ENCODE measurements around the gene SETDB2.

The SETDB2 gene

DNA sequence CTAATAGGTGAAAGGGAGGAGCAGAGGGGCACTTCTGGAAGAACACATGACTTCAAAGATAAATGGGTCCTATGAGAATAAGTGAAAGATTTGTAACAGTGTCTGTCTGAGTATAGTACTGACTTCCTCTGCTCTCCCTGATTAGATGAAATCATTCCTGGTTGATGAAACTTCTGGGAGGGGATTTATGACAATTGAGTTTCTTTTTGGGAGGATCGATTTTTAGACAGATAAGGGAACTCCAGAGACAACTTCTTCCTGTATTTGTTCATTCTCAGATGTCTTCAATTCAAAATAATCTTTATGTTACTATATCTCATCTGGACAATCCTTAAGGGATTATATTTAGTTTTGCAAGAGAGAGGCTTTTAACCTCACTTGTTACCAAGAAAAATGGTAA lies 20.0 kb downstream of the SETDB2 start:
- H3K9me3 ChIP-seq (ENCODE audit: control insufficient read depth, low read length): peaks cover 3% of the 10 kb centered on the region
- no peak overlapping the region for H3K27ac ChIP-seq (ENCODE audit: insufficient read depth, low read length, poor library complexity, severe bottlenecking)
- H3K4me1 ChIP-seq (ENCODE audit: control insufficient read depth, insufficient read depth, low read length, poor library complexity, severe bottlenecking): no peaks in the 10 kb centered on the region
- H3K4me3 ChIP-seq (ENCODE audit: insufficient read depth, low read depth, low read length, poor library complexity, severe bottlenecking): no peak overlapping the region
- DNase-seq: no peak
- peaks cover 55% of the 10 kb centered on the region for H3K36me3 ChIP-seq (ENCODE audit: control insufficient read depth, insufficient read depth, low read length)
- H3K27me3 ChIP-seq (replicated peaks; ENCODE audit: control insufficient read depth, insufficient read depth, low read length, poor library complexity, severe bottlenecking): no peaks in the 10 kb centered on the region

DNA sequence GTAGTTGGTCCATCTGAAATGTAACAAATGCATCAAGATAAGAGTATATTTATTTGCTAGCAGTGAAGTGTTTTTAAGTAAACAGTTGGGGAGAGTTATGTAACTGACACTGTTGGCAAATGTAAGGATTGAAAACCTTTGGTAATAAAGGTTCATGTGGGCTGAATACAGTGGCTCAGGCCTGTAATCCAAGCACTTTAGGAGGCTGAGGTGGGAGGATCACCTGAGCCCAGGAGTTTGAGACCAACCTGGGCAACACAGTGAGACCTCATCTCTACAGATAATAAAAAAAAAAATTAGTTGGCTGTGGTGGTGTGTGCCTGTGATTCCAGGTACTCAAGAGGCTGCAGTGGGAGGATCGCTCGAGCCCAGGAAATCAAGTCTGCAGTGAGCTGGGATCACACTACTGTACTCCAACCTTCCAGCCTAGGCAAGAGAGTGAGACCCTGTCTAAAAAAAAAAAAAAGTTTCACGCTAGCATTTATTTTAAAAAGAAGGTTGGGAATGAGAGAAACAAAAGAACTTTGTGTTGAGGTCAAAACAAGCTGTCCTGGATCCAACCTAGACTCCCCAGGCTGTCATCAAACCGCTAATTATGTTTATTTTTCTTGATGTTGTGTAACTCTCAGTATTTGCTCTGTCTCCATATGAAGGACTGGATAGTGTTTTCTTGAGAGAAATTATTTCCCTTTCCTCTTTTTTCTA lies 20.7 kb downstream of the SETDB2 start:
- H3K27ac ChIP-seq (ENCODE audit: insufficient read depth, low read length, poor library complexity, severe bottlenecking): no peak overlapping the region
- no peak for DNase-seq
- H3K36me3 ChIP-seq (ENCODE audit: control insufficient read depth, insufficient read depth, low read length): peaks cover 62% of the 10 kb centered on the region
- H3K4me3 ChIP-seq (ENCODE audit: insufficient read depth, low read depth, low read length, poor library complexity, severe bottlenecking): no peak overlapping the region
- no peaks in the 10 kb centered on the region for H3K4me1 ChIP-seq (ENCODE audit: control insufficient read depth, insufficient read depth, low read length, poor library complexity, severe bottlenecking)
- peaks cover 3% of the 10 kb centered on the region for H3K9me3 ChIP-seq (ENCODE audit: control insufficient read depth, low read length)
- H3K27me3 ChIP-seq (replicated peaks; ENCODE audit: control insufficient read depth, insufficient read depth, low read length, poor library complexity, severe bottlenecking): no peaks in the 10 kb centered on the region

DNA sequence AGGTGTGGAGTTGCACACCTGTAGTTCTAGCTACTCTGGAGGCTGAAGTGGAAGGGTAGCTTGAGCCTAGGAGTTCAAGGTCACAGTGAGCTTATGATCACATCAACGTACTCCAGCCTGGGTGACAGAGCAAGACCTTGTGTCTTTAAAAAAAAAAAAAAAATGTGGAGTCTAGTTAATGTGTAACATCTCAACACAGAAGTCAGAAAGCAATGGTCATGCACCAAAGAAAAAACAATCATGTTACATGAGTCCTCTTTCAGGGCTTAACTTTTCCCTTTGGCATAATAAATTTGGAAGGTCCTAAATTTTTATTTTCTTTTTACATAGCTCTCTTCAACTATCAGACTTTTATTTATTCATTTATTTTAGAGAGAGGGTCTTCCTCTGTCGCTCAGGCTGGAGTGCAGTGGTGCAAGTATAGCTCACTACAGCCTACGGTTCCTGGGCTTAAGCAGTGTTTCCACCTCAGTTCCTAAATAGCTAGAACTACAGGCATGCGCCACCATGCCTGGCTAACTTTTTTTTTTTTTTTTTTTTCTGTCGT lies 22.3 kb downstream of the SETDB2 start:
- no peak overlapping the region for H3K4me3 ChIP-seq (ENCODE audit: insufficient read depth, low read depth, low read length, poor library complexity, severe bottlenecking)
- H3K4me1 ChIP-seq (ENCODE audit: control insufficient read depth, insufficient read depth, low read length, poor library complexity, severe bottlenecking): no peaks in the 10 kb centered on the region
- no peak overlapping the region for H3K27ac ChIP-seq (ENCODE audit: insufficient read depth, low read length, poor library complexity, severe bottlenecking)
- H3K9me3 ChIP-seq (ENCODE audit: control insufficient read depth, low read length): peaks cover 3% of the 10 kb centered on the region
- H3K36me3 ChIP-seq (ENCODE audit: control insufficient read depth, insufficient read depth, low read length): peaks cover 65% of the 10 kb centered on the region
- no peak for DNase-seq
- H3K27me3 ChIP-seq (replicated peaks; ENCODE audit: control insufficient read depth, insufficient read depth, low read length, poor library complexity, severe bottlenecking): no peaks in the 10 kb centered on the region

DNA sequence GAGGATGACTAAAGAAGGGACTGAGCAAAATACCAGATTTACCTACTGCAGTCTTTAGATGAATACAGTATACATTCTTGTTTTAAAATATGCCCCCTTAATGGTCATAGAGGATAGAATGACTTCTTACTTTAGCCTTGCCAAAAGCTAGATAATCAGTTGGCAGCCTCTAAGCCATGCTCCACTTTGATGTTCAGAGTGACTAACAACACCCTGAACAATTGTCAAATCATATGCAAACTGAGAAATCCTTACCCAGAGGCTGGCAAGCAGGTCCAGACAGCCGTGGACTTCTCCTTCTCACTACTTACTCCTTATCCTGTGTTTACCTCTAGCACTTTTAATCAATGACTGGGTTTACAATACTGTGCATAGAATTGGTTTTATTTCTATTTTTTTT lies 28.1 kb downstream of the SETDB2 start:
- H3K9me3 ChIP-seq (ENCODE audit: control insufficient read depth, low read length): no peaks in the 10 kb centered on the region
- no peaks in the 10 kb centered on the region for H3K4me1 ChIP-seq (ENCODE audit: control insufficient read depth, insufficient read depth, low read length, poor library complexity, severe bottlenecking)
- no peaks in the 10 kb centered on the region for H3K27me3 ChIP-seq (replicated peaks; ENCODE audit: control insufficient read depth, insufficient read depth, low read length, poor library complexity, severe bottlenecking)
- no peak overlapping the region for H3K4me3 ChIP-seq (ENCODE audit: insufficient read depth, low read depth, low read length, poor library complexity, severe bottlenecking)
- DNase-seq: no peak
- H3K27ac ChIP-seq (ENCODE audit: insufficient read depth, low read length, poor library complexity, severe bottlenecking): no peak overlapping the region
- peaks cover 50% of the 10 kb centered on the region for H3K36me3 ChIP-seq (ENCODE audit: control insufficient read depth, insufficient read depth, low read length)

DNA sequence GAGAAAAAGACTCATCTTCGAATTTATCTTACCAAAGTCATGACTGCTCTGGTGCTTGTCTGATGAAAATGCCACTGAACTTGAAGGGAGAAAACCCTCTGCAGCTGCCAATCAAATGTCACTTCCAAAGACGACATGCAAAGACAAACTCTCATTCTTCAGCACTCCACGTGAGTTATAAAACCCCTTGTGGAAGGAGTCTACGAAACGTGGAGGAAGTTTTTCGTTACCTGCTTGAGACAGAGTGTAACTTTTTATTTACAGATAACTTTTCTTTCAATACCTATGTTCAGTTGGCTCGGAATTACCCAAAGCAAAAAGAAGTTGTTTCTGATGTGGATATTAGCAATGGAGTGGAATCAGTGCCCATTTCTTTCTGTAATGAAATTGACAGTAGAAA lies 32.5 kb downstream of the SETDB2 start:
- Histone ChIP-seq H3K4me1 (ENCODE audit: control insufficient read depth, insufficient read depth, low read length, poor library complexity, severe bottlenecking) (no peaks in the 10 kb centered on the region), H3K36me3 (ENCODE audit: control insufficient read depth, insufficient read depth, low read length) (peaks cover 59% of the 10 kb centered on the region), H3K27ac (ENCODE audit: insufficient read depth, low read length, poor library complexity, severe bottlenecking) (no peak overlapping the region), H3K27me3 (replicated peaks; ENCODE audit: control insufficient read depth, insufficient read depth, low read length, poor library complexity, severe bottlenecking) (no peaks in the 10 kb centered on the region), H3K4me3 (ENCODE audit: insufficient read depth, low read depth, low read length, poor library complexity, severe bottlenecking) (no peak overlapping the region), H3K9me3 (ENCODE audit: control insufficient read depth, low read length) (no peaks in the 10 kb centered on the region)
- no peak for DNase-seq

DNA sequence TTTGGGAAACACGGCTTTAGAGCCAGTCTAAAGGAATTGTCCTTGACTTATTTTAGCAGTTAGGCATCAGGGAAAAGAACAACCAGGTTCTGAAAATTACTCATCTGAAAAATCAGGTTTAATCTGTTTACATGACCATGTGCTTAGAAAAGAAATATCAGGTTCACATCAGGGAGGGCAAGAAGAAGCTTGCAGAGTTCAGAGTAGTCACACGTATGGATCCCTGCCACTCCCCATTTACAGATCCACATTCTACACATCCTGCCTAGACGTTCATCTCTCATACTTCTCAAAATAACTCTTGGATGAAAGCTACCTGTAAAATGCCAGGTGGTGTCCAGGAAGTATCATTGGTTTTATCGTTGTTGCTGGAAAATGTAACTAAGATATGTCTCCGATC lies 37.7 kb downstream of the SETDB2 start:
- no peak for DNase-seq

DNA sequence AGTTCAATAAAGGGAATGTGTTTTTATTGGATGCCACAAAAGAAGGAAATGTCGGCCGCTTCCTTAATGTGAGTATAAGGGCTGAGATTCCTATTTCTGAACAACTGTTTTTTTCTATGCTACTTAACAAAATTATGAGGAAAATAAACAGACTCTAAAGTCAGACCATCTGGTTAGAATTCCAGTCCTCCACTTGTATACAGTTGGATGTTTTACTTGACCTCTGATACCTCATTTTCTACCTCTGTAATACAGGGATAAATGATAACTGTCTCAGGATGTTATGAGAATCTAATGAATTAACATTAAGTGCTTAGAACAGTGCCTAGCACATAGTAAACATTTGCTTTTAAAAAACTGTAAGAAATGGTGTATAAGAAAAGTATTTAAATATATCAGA lies 44.5 kb downstream of the SETDB2 start:
- Histone ChIP-seq H3K4me1 (ENCODE audit: control insufficient read depth, insufficient read depth, low read length, poor library complexity, severe bottlenecking) (no peaks in the 10 kb centered on the region), H3K4me3 (ENCODE audit: insufficient read depth, low read depth, low read length, poor library complexity, severe bottlenecking) (no peak overlapping the region), H3K27me3 (replicated peaks; ENCODE audit: control insufficient read depth, insufficient read depth, low read length, poor library complexity, severe bottlenecking) (no peaks in the 10 kb centered on the region), H3K36me3 (ENCODE audit: control insufficient read depth, insufficient read depth, low read length) (peaks cover 32% of the 10 kb centered on the region), H3K27ac (ENCODE audit: insufficient read depth, low read length, poor library complexity, severe bottlenecking) (no peak overlapping the region), H3K9me3 (ENCODE audit: control insufficient read depth, low read length) (no peaks in the 10 kb centered on the region)
- DNase-seq: no peak

More for the DNA sequence above, 37.7 kb downstream of the SETDB2 start:
- no peaks in the 10 kb centered on the region for H3K4me1 ChIP-seq (ENCODE audit: control insufficient read depth, insufficient read depth, low read length, poor library complexity, severe bottlenecking)
- no peaks in the 10 kb centered on the region for H3K27me3 ChIP-seq (replicated peaks; ENCODE audit: control insufficient read depth, insufficient read depth, low read length, poor library complexity, severe bottlenecking)
- H3K27ac ChIP-seq (ENCODE audit: insufficient read depth, low read length, poor library complexity, severe bottlenecking): no peak overlapping the region
- H3K36me3 ChIP-seq (ENCODE audit: control insufficient read depth, insufficient read depth, low read length): peaks cover 75% of the 10 kb centered on the region
- no peak overlapping the region for H3K4me3 ChIP-seq (ENCODE audit: insufficient read depth, low read depth, low read length, poor library complexity, severe bottlenecking)
- no peaks in the 10 kb centered on the region for H3K9me3 ChIP-seq (ENCODE audit: control insufficient read depth, low read length)

DNA sequence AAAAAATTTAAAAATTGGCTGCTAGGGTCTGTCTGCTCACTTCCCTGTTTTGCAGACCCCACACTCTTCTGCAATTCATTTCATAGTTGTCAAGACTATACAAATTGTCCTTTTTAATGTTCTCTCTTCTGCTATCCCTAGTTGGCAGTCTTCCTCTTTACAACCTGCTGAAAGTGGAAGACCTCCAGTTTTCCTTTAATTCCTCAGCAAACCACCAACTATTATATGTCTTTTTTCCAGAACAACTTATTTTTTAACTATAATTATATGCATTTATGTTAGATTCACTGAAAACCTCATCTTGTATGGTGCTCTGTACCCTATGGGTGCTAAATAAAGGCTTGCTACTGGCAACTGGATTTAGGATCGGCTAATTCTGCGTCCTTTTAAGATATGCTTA lies 50.6 kb downstream of the SETDB2 start:
- peak overlapping the region; percentile 63 for H3K4me3 ChIP-seq (ENCODE audit: insufficient read depth, low read depth, low read length, poor library complexity, severe bottlenecking)
- peak overlapping the region; percentile 92 for H3K27ac ChIP-seq (ENCODE audit: insufficient read depth, low read length, poor library complexity, severe bottlenecking)
- H3K36me3 ChIP-seq (ENCODE audit: control insufficient read depth, insufficient read depth, low read length): peaks cover 5% of the 10 kb centered on the region
- no peaks in the 10 kb centered on the region for H3K27me3 ChIP-seq (replicated peaks; ENCODE audit: control insufficient read depth, insufficient read depth, low read length, poor library complexity, severe bottlenecking)
- DNase-seq: no peak
- H3K4me1 ChIP-seq (ENCODE audit: control insufficient read depth, insufficient read depth, low read length, poor library complexity, severe bottlenecking): peaks cover 29% of the 10 kb centered on the region
- no peaks in the 10 kb centered on the region for H3K9me3 ChIP-seq (ENCODE audit: control insufficient read depth, low read length)

DNA sequence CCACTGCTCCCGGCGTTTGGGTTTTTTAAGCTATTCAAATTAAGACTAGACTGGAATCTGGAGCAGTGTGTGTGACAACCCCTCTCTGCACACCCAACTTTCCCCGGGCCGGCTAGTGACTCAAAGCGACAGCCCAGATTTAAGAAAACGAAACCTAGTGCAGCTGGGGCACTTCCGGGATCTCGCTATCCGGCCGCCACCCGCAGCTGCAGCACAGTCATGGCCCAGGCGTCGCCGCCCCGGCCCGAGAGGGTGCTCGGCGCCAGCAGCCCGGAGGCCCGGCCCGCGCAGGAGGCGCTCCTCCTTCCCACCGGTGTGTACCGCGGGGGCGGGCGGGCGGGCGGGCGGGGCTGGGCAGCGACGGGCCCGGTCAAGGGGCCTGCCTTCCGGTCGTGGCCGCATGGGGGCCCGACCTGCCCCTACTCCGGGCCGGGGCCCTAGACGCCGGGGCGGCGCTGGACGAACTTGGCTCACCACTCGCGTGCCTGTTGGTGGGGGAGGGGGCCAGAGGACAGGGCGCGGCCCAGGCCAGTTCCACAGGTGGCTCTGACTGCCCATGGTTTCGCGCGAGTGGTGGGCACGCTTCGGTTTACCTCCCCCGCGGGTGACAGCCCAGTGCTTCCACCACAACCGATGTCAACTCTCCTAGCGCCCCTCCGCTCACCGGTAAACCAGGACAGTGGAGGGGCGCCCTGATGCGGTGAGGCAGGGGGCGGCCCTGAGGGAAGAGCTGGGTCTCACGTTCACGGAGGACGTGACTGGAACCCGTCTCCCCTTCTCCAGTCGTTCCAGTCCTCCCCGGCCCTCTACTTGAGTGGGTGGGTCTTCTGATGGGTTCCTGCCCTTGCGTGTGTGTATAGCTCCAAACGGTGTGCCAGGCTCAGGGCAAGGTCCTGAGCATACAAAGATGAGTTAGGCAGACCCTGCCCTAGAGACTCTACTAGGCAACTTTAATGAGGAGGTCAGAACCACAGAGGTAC lies 52.0 kb downstream of the SETDB2 start, which contains the start of gene PHF11:
PHF11 (plus strand) TSS at position 171 of the 980 bp plus-strand sequence; CDS start at position 220, 49 bp downstream.
- DNase-seq: peak; percentile 79 to 81 (median 80)
- Histone ChIP-seq H3K27ac (ENCODE audit: insufficient read depth, low read length, poor library complexity, severe bottlenecking) (peak within 1 kb of the TSS; percentile 92), H3K9me3 (ENCODE audit: control insufficient read depth, low read length) (no peaks in the 10 kb centered on the region), H3K4me1 (ENCODE audit: control insufficient read depth, insufficient read depth, low read length, poor library complexity, severe bottlenecking) (peaks cover 36% of the 10 kb centered on the region), H3K27me3 (replicated peaks; ENCODE audit: control insufficient read depth, insufficient read depth, low read length, poor library complexity, severe bottlenecking) (no peaks in the 10 kb centered on the region), H3K4me3 (ENCODE audit: insufficient read depth, low read depth, low read length, poor library complexity, severe bottlenecking) (peak within 1 kb of the TSS; percentile 72), H3K36me3 (ENCODE audit: control insufficient read depth, insufficient read depth, low read length) (peaks cover 5% of the 10 kb centered on the region)

All from effector memory CD4-positive, alpha-beta T cell (primary cell).